Mononuclear cell (primary cell): ENCODE results near the gene RSRC1. TPM values are rescaled to one million over a fixed set of nuclear protein-coding genes. Genes with fewer than 3 reads are reported as not detected.
"Not testable (repeated sequence)": the region's sequence is repeated elsewhere in the genome, so short reads cannot be mapped to it uniquely, and the experiment has no call there.

Experiments
- H3K27me3 ChIP-seq: 2 replicates; pipeline ENCODE4 v1.6.0; 2011; ENCODE audit warnings: low read length, control low read depth; ENCODE audit not compliant: insufficient read depth
- H3K4me1 ChIP-seq: 2 replicates; pipeline ENCODE4 v1.5.1; 2011; ENCODE audit warnings: mild to moderate bottlenecking, low read length, control low read depth; ENCODE audit not compliant: insufficient read depth
- H3K4me3 ChIP-seq: 2 replicates; pipeline ENCODE4 v1.5.1; 2011; ENCODE audit warnings: mild to moderate bottlenecking, low read length, moderate library complexity
- H3K9me3 ChIP-seq: 2 replicates; pipeline ENCODE4 v1.5.1; 2011; ENCODE audit warnings: low read depth, mild to moderate bottlenecking, control low read depth, low read length
- total RNA-seq: library from RNA; depleted of rRNA; stranded (reverse); fragments of >200 nt; gene quantifications from one replicate; pipeline ENCODE4 v1.2.3, GENCODE V29; 2012

The RSRC1 gene
- total RNA-seq, 1 donor = 36.1 TPM

- Histone ChIP-seq H3K4me1 (peaks cover 56% of the 10 kb centered on the region), H3K9me3 (no peaks in the 10 kb centered on the region), H3K27me3 (peaks cover 78% of the 10 kb centered on the region), H3K4me3 (peak overlapping the region; percentile 22)
Observed at GRCh38 chr3:158105710-158106253, 4.1 kb upstream of the RSRC1 start.

GRCh38 chr3:158106766-158107471 lies 3.0 kb upstream of the RSRC1 start:
- Histone ChIP-seq H3K4me1 (peaks cover 63% of the 10 kb centered on the region), H3K9me3 (no peaks in the 10 kb centered on the region), H3K4me3 (no peak overlapping the region), H3K27me3 (peaks cover 67% of the 10 kb centered on the region)

- peaks cover 62% of the 10 kb centered on the region for H3K4me1 ChIP-seq
- peaks cover 58% of the 10 kb centered on the region for H3K27me3 ChIP-seq
- H3K4me3 ChIP-seq = no peak overlapping the region
- no peaks in the 10 kb centered on the region for H3K9me3 ChIP-seq
Observed at GRCh38 chr3:158107605-158108444, 2.1 kb upstream of the RSRC1 start.

GRCh38 chr3:158108445-158108985 lies 1.4 kb upstream of the RSRC1 start:
- Histone ChIP-seq H3K9me3 (no peaks in the 10 kb centered on the region), H3K4me1 (peaks cover 55% of the 10 kb centered on the region), H3K4me3 (no peak overlapping the region), H3K27me3 (peaks cover 51% of the 10 kb centered on the region)

- Histone ChIP-seq H3K9me3 (no peaks in the 10 kb centered on the region), H3K4me3 (peak overlapping the region; percentile 81), H3K4me1 (peaks cover 48% of the 10 kb centered on the region), H3K27me3 (peaks cover 42% of the 10 kb centered on the region)
Observed at GRCh38 chr3:158109295-158109803, 540 bp upstream of the RSRC1 start.

GRCh38 chr3:158110658-158111018 lies 749 bp downstream of the RSRC1 start:
- H3K9me3 ChIP-seq = no peaks in the 10 kb centered on the region
- peaks cover 38% of the 10 kb centered on the region for H3K27me3 ChIP-seq
- peaks cover 41% of the 10 kb centered on the region for H3K4me1 ChIP-seq
- H3K4me3 ChIP-seq = peak overlapping the region; percentile 81

- Histone ChIP-seq H3K27me3 (peaks cover 26% of the 10 kb centered on the region), H3K4me3 (no peak overlapping the region), H3K4me1 (peaks cover 28% of the 10 kb centered on the region), H3K9me3 (no peaks in the 10 kb centered on the region)
Observed at GRCh38 chr3:158111861-158112260, 2.0 kb downstream of the RSRC1 start.

GRCh38 chr3:158113595-158113994 lies 3.7 kb downstream of the RSRC1 start:
- not testable (repeated sequence) for H3K9me3 ChIP-seq, H3K27me3 ChIP-seq, H3K4me3 ChIP-seq
- H3K4me1 ChIP-seq = peaks cover 21% of the 10 kb centered on the region

- Histone ChIP-seq H3K4me3 (no peak overlapping the region), H3K27me3 (no peaks in the 10 kb centered on the region), H3K4me1 (no peaks in the 10 kb centered on the region), H3K9me3 (no peaks in the 10 kb centered on the region)
Observed at GRCh38 chr3:158120330-158120729, 10.4 kb downstream of the RSRC1 start.

GRCh38 chr3:158121295-158121694 lies 11.4 kb downstream of the RSRC1 start:
- Histone ChIP-seq H3K27me3 (no peaks in the 10 kb centered on the region), H3K4me3 (no peak overlapping the region), H3K9me3 (peaks cover 9% of the 10 kb centered on the region), H3K4me1 (no peaks in the 10 kb centered on the region)

- H3K4me3 ChIP-seq, H3K27me3 ChIP-seq, H3K4me1 ChIP-seq: not testable (repeated sequence)
- H3K9me3 ChIP-seq = peaks cover 24% of the 10 kb centered on the region
Observed at GRCh38 chr3:158122721-158123120, 12.8 kb downstream of the RSRC1 start.

- Histone ChIP-seq H3K27me3 (no peaks in the 10 kb centered on the region), H3K4me3 (no peak overlapping the region), H3K9me3 (peaks cover 25% of the 10 kb centered on the region), H3K4me1 (peaks cover 4% of the 10 kb centered on the region)
Observed at GRCh38 chr3:158127250-158128219, 17.6 kb downstream of the RSRC1 start.

- no peaks in the 10 kb centered on the region for H3K27me3 ChIP-seq
- H3K4me3 ChIP-seq = no peak overlapping the region
- H3K9me3 ChIP-seq = peaks cover 25% of the 10 kb centered on the region
- peaks cover 4% of the 10 kb centered on the region for H3K4me1 ChIP-seq
Observed at GRCh38 chr3:158128755-158129154, 18.9 kb downstream of the RSRC1 start.

- Histone ChIP-seq H3K27me3 (no peaks in the 10 kb centered on the region), H3K4me3 (no peak overlapping the region), H3K9me3 (no peaks in the 10 kb centered on the region), H3K4me1 (no peaks in the 10 kb centered on the region)
Observed at GRCh38 chr3:158134363-158134762, 24.5 kb downstream of the RSRC1 start.
